VCaP (cell line): Measurements from ENCODE around the gene ZNF527.
"Not testable (repeated sequence)": the region's sequence is repeated elsewhere in the genome, so short reads cannot be mapped to it uniquely, and the experiment has no call there.

Experiments
- H3K27ac ChIP-seq: fragments of 450-650 bp; 2 replicates; pipeline ENCODE4 v1.5.1; 2017
- CTCF ChIP-seq: fragments of 450-650 bp; conservative IDR thresholded peaks from 2 replicates; pipeline ENCODE4 v1.5.1; 2017; ENCODE audit warnings: mild to moderate bottlenecking, moderate library complexity

The ZNF527 gene

DNA sequence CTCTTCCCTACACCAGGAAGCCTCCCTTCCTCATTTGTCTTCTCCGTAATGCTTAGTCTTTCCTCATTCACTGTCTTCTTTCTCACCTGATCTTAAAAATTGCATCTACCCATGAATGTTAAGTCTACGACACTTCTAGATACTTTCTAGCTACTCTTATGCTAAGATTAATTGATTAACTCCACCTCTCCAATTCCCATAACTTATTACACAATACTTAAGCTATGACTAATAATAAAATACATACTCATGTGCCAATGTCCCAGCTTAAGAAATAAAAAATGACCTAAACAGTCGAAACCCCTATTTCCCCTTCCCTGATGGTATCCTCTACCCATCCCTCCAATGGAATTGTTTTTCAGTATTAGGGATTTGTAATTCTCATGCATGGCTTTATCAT lies 22.8 kb upstream of the ZNF527 start:
- H3K27ac ChIP-seq: no peak overlapping the region
- TF ChIP-seq CTCF: no peak

GRCh38 chr19:37353968-37354367 lies 16.9 kb upstream of the ZNF527 start:
- H3K27ac ChIP-seq: no peak overlapping the region
- TF ChIP-seq CTCF: no peak

GRCh38 chr19:37355901-37356300 lies 15.0 kb upstream of the ZNF527 start:
- no peak for TF ChIP-seq CTCF

GRCh38 chr19:37361994-37362393 lies 8.9 kb upstream of the ZNF527 start:
- no peak overlapping the region for H3K27ac ChIP-seq
- TF ChIP-seq CTCF: no peak

More at GRCh38 chr19:37355901-37356300, 15.0 kb upstream of the ZNF527 start:
- no peak overlapping the region for H3K27ac ChIP-seq

- TF ChIP-seq CTCF: peak; percentile 77
- H3K27ac ChIP-seq: no peak overlapping the region
These were observed 8.2 kb upstream of the ZNF527 start for GRCh38 chr19:37362733-37363132.

DNA sequence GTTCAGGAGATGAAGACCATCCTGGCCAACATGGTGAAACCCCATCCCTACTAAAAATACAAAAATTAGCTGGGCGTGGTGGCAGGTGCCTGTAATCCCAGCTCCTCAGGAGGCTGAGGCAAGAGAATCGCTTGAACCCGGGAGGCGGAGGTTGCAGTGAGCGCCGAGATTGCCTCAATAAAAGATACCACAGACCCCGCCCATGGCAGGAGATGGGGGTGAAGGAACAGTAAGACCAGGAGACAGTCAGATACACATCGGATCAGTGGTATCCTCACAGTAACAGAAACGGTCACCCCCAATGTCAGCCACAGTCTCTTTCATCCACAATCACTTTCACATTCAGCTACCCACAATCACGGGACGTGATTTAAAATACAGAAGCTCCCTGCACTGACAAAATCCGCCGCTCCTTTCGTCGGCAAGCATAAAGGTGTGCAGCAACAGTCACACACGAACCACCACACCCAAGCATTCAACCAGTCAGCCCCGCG lies 466 bp upstream of the ZNF527 start:
- peak overlapping the region; percentile 82 for H3K27ac ChIP-seq

DNA sequence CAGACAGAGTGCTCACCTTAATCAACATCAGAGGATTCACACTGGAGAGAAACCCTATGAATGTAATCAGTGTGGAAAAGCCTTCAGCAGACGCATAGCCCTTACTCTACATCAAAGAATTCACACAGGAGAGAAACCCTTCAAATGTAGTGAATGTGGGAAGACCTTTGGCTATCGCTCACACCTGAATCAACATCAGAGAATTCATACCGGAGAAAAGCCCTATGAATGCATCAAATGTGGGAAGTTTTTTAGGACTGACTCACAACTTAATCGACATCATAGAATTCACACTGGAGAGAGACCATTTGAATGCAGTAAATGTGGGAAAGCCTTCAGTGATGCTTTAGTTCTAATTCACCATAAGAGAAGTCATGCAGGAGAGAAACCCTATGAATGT lies 18.3 kb downstream of the ZNF527 start:
- no peak for TF ChIP-seq CTCF
- no peak overlapping the region for H3K27ac ChIP-seq

GRCh38 chr19:37391399-37391798 lies 20.5 kb downstream of the ZNF527 start:
- H3K27ac ChIP-seq: not testable (repeated sequence)

GRCh38 chr19:37401078-37401477 lies 30.2 kb downstream of the ZNF527 start:
- TF ChIP-seq CTCF: no peak
- no peak overlapping the region for H3K27ac ChIP-seq
